ENCODE measurements around the gene SIL1.
"Not testable (repeated sequence)": the region's sequence is repeated elsewhere in the genome, so short reads cannot be mapped to it uniquely, and the experiment has no call there.

Gene SIL1

DNA sequence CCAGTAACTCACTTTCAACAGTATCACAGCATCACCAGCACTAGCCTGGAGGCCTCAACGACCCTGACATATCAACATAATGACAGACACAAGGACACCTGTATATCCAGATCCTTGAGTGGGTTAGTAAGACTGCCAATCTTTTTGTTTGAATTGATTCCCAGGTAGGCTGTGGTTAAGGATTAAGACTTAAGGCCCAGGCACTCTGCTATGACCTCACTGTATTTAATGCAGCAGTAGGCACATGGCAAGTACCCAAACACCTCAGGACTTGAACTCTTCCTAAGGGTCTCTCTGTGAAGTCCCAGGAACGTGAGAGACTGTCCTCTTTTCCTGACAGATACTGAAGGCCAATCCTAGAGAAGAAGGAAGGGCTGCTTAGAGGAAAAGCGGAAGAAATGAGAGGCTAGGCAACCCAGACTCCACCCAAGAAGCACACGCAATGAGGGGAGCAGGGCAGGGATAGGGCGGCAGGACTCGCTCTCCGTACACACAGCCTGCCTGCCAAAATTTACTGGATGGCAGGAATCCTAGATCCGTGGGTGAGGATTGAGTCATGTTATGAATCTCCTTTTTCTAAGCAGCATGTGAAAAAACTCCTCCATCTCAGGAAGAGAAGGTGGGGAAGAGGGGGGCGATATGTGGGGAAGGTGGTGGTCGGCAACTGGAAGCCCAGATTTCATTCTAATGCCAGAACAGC lies 93.4 kb downstream of the SIL1 start:
- DNase-seq, result no peak

DNA sequence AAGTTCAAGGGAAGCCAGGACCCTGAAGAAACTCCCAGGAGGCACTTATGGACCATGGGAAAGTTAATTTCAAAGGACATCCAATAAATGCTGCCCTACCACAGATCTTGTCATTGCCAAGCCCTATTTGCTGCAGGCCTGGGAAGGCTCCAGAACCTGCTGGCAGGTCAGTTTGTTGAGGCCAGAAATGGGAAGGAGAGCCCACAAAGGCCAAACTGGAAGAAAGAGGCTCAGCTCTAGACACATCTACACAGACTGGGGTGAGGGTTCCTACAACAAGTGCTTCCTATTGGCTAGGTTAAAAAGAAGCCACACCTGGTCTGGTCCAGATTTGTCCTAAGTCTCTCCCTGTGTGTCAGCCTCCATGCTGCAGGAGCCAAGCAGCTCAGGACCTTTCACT lies 94.4 kb downstream of the SIL1 start:
- DNase-seq, result no peak

DNA sequence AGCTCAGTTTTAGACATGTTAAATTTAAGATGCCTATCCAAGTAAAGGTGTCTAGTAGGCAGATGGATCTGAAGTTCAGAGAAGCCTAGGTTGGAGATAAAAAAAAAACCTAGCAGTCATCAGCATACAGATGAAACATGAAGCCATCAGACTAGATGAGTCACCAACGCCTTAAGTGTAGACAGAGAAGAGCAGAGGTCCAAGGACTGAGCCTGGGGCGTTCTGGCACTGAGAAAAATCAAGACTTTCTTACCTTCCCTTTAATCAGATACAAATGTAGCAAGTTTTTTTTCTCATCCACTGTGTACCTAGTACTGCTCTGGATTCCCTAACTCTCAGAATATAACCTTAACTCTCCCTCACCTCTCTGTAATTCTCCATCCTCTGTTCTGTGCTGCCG lies 97.3 kb downstream of the SIL1 start:
- DNase-seq, result no peak

DNA sequence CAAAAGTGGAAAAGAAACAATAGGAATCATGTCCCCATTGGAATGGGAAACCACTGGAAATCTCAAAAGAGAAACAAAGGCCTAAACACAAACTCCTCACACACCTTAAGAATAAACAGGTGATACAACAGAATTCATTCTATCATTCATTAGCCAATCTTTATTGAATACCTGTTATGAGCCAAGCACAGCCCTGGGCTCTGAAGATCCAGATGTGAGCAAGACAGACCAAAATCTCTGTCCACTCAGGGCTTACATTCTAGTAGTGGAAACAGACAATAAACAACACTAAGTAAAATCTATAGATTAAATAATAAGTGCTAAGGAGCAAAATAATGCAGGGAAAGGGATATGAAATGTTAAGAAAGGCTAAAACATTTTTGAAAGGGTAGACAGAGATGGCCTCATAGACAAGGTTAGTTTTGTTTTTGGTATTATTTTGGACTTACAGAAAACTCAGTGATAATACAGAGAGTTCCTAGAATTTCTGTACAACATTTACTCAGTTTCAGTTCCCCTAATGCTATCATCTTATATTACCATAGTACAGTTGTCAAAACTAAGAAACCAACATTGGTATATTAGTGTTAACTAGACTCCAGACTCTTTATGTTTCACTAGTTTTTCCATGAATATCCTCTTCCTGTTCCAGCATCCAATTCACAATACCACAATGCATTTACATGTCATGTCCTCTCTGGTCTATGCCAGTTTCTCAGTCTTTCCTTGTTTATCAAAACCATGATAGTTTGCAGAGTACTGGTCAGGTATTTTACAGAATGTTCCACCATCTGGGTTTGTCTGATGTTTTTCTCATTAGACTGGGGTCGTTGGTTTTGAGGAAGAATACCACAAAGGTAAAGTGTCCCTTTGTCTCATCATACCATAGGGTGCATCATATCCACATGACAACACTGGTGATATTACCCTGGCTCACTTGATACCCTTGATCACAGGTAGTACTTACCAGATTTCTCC lies 103.7 kb downstream of the SIL1 start:
- no peak for DNase-seq

DNA sequence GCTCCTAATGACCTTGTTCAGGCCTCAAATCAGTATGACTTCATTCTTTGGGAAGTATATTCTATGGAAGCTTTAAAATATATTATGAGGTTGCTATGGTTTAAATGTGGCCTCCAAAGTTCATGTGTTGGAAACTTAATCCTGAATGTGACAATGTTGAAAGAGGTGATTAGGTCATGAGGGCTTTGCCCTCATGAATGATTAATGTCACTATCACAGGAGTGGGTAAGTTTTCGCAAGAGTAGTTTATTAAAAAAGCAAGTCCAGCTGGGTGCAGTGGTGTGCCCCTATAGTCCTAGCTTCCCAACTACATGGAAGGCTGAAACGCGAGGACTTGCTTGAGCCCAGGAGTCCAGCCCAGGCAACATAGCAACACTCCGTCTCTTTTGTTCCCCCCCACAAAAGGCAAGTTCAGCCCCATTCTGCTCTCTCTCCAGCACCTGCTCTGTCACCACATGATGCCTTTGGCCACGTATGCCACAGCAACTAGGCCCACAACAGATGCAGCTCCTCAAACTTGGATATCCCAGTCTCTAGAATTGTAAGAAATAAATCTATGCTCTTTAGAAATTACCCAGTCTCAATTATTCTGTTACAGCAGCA lies 105.3 kb downstream of the SIL1 start:
- DNase-seq, result no peak

DNA sequence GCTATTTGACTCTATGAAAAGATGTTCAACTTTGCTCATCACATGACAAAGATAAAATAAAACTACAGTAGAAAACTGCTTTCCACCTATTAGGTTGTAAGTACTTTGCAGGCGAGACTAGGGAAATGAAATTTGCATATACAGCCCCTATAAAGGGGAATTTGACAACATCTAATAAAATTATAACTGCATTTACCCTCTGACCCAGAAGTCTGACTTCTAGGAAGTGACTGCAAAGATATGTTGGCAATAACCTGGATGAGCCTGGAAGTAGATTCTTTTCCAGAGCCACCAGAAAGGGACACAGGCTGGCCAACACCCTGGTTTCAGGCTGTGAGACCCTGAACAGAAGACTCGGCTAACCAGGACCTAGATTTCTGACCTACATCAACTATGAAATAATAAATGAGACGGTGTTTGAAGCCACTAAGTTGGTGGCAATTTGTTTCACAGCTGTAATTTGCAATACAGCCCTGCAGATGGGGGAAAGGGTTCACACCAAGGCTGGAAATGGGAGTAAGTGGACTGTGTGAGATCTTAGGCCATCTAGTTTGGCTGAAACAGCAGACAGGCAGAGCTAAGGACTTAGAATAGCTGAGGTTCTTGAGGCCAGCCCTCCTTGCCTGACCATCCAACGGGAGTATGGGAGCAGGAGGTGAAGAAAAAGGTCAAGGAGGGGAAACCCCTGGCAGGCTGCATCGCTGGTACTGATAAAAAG lies 106.6 kb downstream of the SIL1 start:
- no peak for DNase-seq

DNA sequence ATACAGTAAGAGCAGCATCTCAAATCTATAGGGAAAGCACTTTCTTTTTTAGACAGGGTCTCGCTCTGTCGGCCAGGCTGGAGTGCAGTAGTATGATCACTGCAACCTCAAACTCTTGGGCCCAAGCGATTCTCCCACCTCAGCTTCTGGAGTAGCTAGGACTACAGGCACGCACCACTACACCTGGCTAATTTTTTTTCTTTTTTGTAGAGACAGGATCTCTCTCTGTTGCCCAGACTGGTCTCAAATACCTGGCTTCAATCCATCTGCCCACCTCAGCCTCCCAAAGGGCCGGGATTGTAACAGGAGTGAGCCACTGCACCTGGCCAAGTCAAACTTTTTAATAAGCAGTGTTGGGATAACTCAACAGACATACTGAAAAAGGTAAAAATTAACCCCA lies 107.6 kb downstream of the SIL1 start:
- DNase-seq, result no peak

DNA sequence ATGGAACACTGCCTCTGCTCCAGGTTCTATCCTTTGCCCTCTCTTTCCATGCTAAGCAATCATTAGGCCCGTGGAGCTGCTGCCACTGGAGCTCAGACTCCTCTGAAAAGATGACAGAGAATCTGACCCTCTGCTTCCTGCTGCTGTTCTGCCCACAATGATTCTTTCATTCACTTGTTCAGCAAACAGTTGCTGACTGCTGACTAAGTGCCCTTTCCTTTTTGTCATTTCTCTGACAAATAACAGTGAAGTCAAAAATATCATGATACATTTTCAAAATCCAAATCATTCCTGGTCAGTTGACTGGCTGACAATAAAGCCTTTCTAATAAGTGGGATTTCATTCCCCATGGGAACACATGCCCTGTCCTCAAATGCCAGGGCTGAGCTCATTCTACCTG lies 110.1 kb downstream of the SIL1 start:
- DNase-seq, result no peak

DNA sequence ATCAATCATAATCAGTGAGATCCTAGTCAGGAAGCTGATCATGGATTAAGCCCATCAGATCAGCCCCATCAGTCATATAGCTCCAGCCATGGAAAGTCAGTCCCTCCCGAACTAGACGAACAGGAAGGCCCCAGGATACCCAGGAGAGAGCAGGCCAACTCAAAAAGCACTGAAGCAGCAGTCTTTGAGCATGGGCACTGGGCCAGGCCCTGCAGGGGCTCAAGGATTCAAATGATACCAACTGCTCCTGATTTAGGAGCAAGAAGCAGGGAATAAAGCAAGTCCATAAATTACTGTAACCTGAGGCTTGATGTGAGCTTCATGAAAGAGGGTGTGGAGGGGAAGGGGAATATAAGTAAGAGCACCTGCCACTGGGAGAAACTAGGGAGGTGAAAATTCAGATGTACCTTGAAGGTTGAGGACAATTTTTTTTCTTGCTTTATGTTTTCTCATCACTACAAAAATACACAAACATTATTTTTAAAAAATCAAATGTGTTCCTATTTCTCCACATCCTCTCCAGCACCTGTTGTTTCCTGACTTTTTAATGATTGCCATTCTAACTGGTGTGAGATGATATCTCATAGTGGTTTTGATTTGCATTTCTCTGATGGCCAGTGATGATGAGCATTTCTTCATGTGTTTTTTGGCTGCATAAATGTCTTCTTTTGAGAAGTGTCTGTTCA lies 115.2 kb downstream of the SIL1 start:
- no peak for DNase-seq

DNA sequence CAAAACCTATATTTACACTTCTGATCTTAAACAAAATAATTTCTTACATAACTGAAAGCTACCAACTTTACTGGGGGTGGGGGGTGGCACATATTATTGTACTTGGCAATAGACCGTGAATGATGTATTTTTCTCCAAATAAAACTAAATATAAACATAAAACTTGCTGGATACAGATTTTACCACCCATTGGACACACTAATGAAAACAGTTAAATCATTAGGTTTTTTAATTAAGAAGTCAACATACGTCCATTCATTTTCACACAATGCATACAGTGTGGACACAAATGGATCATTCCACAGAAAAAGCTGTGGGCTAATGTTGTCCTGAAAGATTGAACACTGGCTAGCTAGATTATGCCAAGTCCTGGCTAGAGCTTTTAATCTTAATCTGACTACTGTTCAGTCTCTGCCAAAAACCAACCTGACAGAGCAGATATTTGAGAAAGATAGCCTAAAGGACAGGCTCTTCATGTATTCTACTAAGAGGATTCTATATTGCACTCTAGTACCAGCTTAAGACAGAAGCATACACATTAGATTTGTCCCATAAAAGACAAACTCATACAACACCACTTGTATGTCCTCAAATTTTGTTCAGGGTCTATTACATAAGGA lies 118.1 kb downstream of the SIL1 start:
- DNase-seq, result no peak

DNA sequence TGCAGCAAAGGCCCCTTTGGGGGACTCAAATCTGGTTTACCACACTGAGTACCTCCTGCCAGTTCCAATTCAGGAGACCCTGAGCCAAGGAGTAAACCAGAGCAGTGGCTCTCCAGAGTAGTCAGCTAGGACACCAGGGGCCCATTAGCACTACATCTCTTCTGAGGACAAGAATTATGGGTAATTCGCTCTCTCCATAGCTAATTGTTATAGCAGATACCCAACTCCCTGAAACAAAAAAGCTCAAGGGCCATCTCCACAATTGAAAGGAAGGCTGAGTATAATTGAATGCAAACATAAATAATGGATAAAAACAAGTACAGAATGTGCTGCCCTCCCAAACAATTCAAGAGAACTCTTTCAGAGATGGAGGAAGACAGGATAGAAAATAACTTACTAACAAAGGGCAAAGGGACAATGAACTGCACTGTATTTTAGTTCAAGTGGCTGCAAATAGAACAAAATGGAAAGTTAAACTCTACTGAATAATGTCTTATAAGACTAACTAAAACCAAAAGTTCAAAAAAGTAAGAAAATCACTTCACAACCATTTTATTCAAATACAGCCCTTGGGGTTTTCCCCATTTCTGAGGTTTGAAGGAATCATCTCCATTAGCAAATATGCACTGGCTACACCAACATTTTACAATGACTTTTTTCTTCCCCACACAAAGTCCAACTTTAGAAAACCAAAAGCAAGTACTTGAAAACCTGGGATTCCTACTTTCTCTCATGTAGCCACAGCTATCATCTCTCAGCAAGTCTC lies 118.8 kb downstream of the SIL1 start:
- DNase-seq, result no peak

DNA sequence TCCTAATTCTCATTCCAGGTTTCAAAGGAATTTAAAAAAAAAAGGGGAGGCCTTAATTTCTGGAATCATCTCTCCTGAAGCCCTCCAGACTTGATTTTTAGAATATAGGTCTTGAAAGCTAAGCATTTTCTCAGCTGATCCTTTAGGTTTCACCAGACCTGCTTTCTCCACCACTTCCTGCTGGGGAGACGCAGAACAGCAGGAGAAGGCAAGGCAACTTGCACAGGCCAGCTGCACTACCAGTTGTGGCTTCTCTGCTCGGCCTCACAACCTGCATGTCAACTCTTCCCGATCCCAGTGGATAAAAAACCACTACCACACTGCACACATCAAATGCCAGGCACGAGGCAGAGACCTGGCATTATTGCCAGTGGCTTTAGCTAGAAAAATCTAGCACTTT lies 119.8 kb downstream of the SIL1 start:
- DNase-seq, result no peak

DNA sequence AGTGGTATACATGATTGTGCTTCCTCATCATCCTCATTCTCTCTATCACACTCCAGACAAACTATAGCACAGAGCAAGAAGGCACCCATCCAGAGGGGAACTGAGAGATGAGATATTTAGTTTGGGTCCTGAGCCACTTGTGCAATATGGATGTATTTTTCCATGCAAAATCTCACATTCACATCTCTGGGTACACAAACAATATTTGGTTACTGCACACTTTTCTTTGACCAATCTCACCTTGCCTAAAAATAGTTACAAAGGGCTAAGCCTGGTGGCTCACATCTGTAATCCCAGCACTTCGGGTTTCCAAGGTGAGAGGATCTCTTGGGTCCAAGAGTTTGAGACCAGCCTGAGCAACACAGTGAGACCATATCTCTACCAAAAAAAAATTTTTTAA lies 120.3 kb downstream of the SIL1 start:
- DNase-seq, result no peak

DNA sequence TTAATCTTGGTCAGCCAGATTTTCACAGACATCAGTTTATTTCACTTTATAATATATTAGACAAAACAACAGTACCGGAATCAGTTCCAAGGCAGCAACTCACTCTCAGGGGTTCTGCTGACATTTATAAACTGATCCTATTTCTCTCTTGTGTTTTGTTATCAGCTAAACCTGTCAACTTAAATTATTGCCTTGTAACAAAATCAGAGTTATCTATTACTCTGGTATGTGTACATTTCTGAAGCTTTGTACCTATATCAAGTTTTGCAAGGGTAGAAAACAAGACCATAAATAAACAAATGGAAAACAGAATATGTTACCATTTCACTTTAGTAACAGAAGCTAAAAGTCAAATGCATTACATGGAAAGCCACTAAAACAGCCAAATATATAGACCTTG lies 122.1 kb downstream of the SIL1 start:
- DNase-seq, result no peak

DNA sequence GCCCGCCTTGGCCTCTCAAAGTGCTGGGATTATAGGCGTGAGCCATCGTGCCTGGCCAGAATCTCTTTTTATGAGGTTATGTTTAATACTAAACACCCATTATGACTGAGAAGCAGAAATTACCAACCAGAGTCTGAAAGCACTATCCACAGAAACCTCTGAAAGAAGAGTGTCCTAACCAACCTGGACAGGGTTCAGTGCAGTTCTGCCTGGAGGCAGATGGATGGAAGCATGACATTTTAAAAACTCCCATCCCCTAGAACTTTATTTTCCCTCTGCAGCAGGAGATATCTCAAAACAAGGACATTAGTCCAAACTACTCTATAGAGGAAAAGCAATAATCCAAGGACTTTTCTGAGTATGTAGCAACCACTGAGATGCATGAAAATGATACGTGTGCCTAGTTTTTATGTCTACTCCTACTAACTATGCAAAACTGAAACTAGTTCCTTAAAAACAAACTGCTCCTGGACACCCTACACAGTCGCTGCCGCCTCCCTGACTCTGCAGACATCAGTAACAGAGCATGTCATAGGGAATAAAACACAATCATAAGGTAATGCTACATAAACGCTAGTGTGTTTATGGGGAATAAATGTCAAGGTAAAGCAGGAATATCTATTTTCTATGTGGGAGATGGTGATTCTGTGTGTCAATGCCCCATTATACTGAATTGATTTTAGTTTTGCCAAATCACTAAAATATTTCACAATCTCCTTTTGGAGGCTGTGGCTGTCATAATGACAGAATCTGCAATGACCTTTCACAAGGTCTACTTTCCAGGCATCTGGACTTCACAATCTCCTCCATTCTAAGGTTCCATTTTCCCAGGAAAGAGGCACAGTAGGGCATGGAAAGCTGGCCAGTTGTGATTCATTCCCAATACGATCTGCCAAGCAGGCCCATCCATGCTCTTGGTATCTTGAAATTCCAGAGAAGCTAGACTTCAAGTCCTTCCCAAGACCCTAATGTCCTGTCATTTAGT lies 122.8 kb downstream of the SIL1 start:
- DNase-seq, result no peak

DNA sequence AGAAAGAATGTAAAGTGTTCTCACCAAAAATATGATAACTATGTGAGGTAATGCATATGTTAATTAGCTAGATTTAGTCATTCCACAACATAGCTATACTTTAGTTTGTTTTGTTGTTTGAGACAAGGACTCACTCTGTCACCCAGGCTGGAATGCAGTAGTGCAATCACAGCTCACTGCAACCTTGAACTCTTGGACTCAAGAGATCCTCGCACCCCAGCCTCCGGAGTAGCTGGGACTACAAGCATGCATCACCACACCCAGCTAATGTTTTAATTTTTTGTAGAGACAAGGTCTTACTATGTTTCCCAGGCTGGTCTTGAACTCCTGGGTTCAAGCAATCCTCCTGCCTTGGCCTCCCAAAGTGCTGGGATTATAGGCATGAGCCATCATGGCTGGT lies 124.2 kb downstream of the SIL1 start:
- not testable (repeated sequence) for DNase-seq

DNA sequence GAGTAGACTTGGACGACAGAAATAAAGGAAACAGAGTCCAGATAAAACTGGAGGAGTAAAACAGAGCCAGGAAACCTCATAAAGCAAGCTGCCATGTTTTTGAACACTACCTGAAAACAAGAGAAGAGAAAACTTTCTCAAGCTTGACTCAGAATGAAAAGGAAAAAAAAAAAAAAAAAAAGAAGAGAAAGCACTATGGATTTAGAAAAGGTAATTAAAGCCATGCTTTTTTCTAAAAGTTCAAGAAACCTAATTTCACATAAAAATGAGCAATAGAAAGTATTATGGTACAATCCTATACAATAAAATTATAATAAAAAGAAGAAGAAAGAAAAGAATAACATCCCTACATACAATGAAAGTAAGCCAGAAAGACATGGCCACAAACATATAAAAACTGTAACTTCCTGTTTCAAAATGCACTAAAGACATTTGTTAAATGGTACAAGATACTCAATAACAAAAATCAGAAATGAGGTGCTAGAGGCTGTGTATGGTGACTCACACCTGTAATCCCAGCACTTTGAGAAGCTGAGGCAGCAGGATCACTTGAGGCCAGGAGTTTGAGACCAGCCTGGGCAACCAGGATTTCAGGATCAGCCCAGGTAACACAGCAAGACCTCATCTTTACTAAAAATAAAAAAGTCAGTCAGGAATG lies 129.5 kb downstream of the SIL1 start:
- no peak for DNase-seq

DNA sequence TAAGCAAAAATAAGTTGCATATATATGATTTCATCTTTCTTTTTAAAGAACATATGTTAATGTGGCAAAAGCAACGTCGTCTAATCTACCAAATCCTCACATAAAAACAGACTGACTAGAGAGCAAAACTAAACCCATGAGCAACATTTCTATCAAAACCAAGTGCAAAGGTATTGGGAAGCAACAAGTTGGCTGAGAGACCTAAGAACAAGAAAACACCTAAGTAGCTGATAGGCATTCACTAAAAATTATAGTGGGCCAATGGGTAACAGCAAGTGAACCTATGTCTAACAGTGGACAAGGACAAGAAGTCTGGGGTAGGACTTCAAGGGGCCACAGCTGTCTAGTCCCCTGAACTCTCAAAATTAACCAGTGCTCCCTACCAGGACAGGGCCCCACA lies 130.1 kb downstream of the SIL1 start:
- no peak for DNase-seq

DNA sequence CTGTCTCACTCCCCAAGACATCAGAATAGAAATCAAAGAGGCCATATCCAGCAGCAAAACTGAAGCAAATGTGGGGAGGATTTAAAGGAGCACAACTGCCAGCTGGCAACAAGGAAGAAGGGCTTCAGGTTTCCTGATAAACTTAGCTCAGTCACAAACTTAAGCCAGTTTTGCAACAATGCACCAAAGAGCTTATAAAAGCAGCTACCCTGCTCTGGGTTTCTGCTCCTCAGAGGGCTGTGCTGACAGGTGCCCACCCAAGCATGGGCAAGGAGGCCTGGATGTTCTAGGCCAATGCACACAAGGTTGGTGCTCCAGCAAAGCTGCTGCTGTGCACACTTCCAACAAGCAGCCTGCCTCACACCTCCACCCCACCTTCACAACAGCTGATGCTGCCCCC lies 132.9 kb downstream of the SIL1 start:
- DNase-seq, result no peak

DNA sequence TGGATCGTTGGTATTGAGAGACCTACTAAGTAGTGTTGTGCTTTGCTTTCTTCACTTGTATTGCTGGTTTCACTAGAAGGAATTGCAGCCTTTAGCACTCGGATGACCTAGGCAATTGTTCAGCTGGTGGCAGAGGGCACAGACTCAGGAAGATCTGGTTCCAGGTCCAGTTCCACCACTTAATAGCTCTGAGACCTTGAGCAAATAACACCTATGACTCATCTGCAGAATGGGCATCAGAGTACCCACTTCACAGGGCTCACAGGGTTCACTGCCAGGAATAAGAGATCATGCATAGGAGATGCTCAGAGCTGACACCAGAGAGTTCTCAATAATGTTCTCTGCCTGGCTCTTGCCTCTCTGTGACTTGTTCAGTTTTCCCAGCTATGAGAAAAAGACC lies 133.6 kb downstream of the SIL1 start:
- no peak for DNase-seq

All from CD4-positive, alpha-beta T cell treated with Interferon gamma for 1 hour (primary cell).